HUES48 (cell line): Measurements from ENCODE around the gene LTBP4.
A peak's percentile ranks its signal among the peaks of the same experiment; 100 is the strongest.

Source experiments
- H3K27ac ChIP-seq: one replicate; pipeline ENCODE4 v1.7.0; 2013; ENCODE audit warnings: low read depth, low read length, inconsistent platforms
- H3K27me3 ChIP-seq: 2 replicates; pipeline ENCODE4 v1.6.1; 2013; ENCODE audit warnings: mild to moderate bottlenecking, low read length; ENCODE audit not compliant: control insufficient read depth, insufficient read depth
- H3K36me3 ChIP-seq: 2 replicates; pipeline ENCODE4 v1.6.1; 2013; ENCODE audit warnings: low read length; ENCODE audit not compliant: control insufficient read depth, insufficient read depth
- H3K4me1 ChIP-seq: 2 replicates; pipeline ENCODE4 v1.6.1; 2013; ENCODE audit warnings: mild to moderate bottlenecking, low read length; ENCODE audit not compliant: control insufficient read depth, insufficient read depth
- H3K4me3 ChIP-seq: 2 replicates; pipeline ENCODE4 v1.5.1; 2013; ENCODE audit warnings: mild to moderate bottlenecking, low read depth, low read length
- H3K9ac ChIP-seq: 2 replicates; pipeline ENCODE4 v1.6.1; 2013; ENCODE audit warnings: mild to moderate bottlenecking, low read depth, low read length, moderate library complexity
- H3K9me3 ChIP-seq: 2 replicates; pipeline ENCODE4 v1.6.1; 2013; ENCODE audit warnings: low read length; ENCODE audit not compliant: control insufficient read depth, insufficient read depth

LTBP4 gene

GRCh38 chr19:40599331-40599901 is 1.8 kb upstream of the LTBP4 start:
- Histone ChIP-seq H3K9me3 (no peaks in the 10 kb centered on the region), H3K4me3 (no peak overlapping the region; the same call in 1 of the 2 replicates), H3K4me1 (peaks cover 37% of the 10 kb centered on the region), H3K27ac (no peak overlapping the region), H3K36me3 (no peaks in the 10 kb centered on the region), H3K9ac (no peak overlapping the region), H3K27me3 (peaks cover 61% of the 10 kb centered on the region)

- no peak overlapping the region for H3K27ac ChIP-seq
- H3K4me1 ChIP-seq: peaks cover 35% of the 10 kb centered on the region
- H3K9ac ChIP-seq: no peak overlapping the region
- peaks cover 68% of the 10 kb centered on the region for H3K27me3 ChIP-seq
- H3K36me3 ChIP-seq: no peaks in the 10 kb centered on the region
- no peaks in the 10 kb centered on the region for H3K9me3 ChIP-seq
- no peak overlapping the region for H3K4me3 ChIP-seq
These were observed 1.1 kb upstream of the LTBP4 start for GRCh38 chr19:40599902-40600569.

GRCh38 chr19:40600570-40601133 is 517 bp upstream of the LTBP4 start:
- Histone ChIP-seq H3K9ac (no peak overlapping the region), H3K27me3 (peaks cover 70% of the 10 kb centered on the region), H3K4me3 (no peak overlapping the region), H3K36me3 (no peaks in the 10 kb centered on the region), H3K4me1 (peaks cover 36% of the 10 kb centered on the region), H3K9me3 (no peaks in the 10 kb centered on the region), H3K27ac (no peak overlapping the region)

GRCh38 chr19:40603071-40603388 is 1.9 kb downstream of the LTBP4 start:
- Histone ChIP-seq H3K4me3 (peak overlapping the region; percentile 48), H3K4me1 (peaks cover 39% of the 10 kb centered on the region), H3K27me3 (peaks cover 70% of the 10 kb centered on the region), H3K36me3 (no peaks in the 10 kb centered on the region), H3K27ac (peak overlapping the region; percentile 72), H3K9me3 (no peaks in the 10 kb centered on the region), H3K9ac (no peak overlapping the region)

GRCh38 chr19:40603389-40604170 is 2.4 kb downstream of the LTBP4 start:
- H3K9me3 ChIP-seq: no peaks in the 10 kb centered on the region
- H3K27me3 ChIP-seq: peaks cover 74% of the 10 kb centered on the region
- H3K27ac ChIP-seq: peak overlapping the region; percentile 72
- H3K4me3 ChIP-seq: peak overlapping the region; percentile 48
- peaks cover 36% of the 10 kb centered on the region for H3K4me1 ChIP-seq
- no peak overlapping the region for H3K9ac ChIP-seq
- H3K36me3 ChIP-seq: no peaks in the 10 kb centered on the region

GRCh38 chr19:40604171-40604646 is 3.0 kb downstream of the LTBP4 start:
- Histone ChIP-seq H3K4me1 (peaks cover 34% of the 10 kb centered on the region), H3K27me3 (peaks cover 74% of the 10 kb centered on the region), H3K9me3 (no peaks in the 10 kb centered on the region), H3K9ac (no peak overlapping the region), H3K4me3 (no peak overlapping the region), H3K36me3 (no peaks in the 10 kb centered on the region), H3K27ac (no peak overlapping the region)

GRCh38 chr19:40604647-40605215 is 3.6 kb downstream of the LTBP4 start:
- Histone ChIP-seq H3K27ac (no peak overlapping the region), H3K27me3 (peaks cover 73% of the 10 kb centered on the region), H3K36me3 (no peaks in the 10 kb centered on the region), H3K4me3 (peak overlapping the region; percentile 68), H3K9ac (no peak overlapping the region), H3K4me1 (peaks cover 30% of the 10 kb centered on the region), H3K9me3 (no peaks in the 10 kb centered on the region)

- Histone ChIP-seq H3K27ac (no peak overlapping the region), H3K9me3 (no peaks in the 10 kb centered on the region), H3K36me3 (no peaks in the 10 kb centered on the region), H3K4me3 (peak overlapping the region; percentile 68), H3K9ac (no peak overlapping the region), H3K27me3 (peaks cover 67% of the 10 kb centered on the region), H3K4me1 (peaks cover 27% of the 10 kb centered on the region)
These were observed 4.2 kb downstream of the LTBP4 start for GRCh38 chr19:40605216-40605971.

GRCh38 chr19:40607311-40608239 is 6.4 kb downstream of the LTBP4 start:
- Histone ChIP-seq H3K27ac (no peak overlapping the region), H3K9ac (no peak overlapping the region), H3K4me1 (peaks cover 18% of the 10 kb centered on the region)

More at GRCh38 chr19:40607311-40608239, 6.4 kb downstream of the LTBP4 start:
- H3K9me3 ChIP-seq: no peaks in the 10 kb centered on the region
- H3K27me3 ChIP-seq: peaks cover 68% of the 10 kb centered on the region
- no peaks in the 10 kb centered on the region for H3K36me3 ChIP-seq
- H3K4me3 ChIP-seq: no peak overlapping the region
